ENCODE measurements around the gene ZMYM5. TPM values are rescaled to one million over a fixed set of nuclear protein-coding genes. Genes with fewer than 3 reads are reported as not detected.
A peak's percentile ranks its signal among the peaks of the same experiment; 100 is the strongest.
"Not testable (repeated sequence)": the region's sequence is repeated elsewhere in the genome, so short reads cannot be mapped to it uniquely, and the experiment has no call there.

Gene ZMYM5
- total RNA-seq, 4 donors from 2014 or later: 9.6 to 16.0 (median 13.7) TPM

DNA sequence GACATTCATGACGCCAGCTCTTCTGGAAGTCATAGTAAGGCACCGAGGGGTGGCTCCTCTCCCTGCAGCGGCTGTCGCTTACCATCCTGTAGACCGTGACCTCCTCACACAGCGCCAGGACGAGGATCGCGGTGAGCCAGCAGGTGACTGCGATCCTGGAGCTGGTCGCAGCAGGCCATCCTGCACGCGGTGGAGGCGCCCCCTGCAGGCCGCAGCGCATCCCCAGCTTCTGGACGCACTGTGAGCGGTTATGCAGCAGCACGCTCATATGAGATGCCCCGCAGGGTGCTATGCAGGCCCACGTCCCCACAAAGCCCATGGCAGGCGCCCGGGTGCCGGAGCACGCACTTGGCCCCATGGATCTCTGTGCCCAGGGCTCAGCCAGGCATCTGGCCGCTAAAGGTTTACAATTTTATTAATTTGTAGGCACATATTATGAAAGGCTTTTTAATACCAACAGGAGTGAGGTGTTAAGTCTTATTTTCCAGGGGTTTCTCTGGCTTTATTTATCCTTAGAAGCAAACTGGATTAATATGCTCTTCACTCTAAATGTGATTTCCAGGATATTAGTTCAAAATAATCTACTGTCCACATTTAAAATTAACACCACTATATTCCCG lies 45.1 kb downstream of the ZMYM5 start:
- Histone ChIP-seq H3K27ac (no peak overlapping the region), H3K36me3 (peaks cover 0 to 61% of the 10 kb centered on the region in 2 donors), H3K27me3 (no peaks in the 10 kb centered on the region), H3K4me1 (no peaks in the 10 kb centered on the region), H3K9me3 (no peaks in the 10 kb centered on the region), H3K4me3 (no peak overlapping the region)
- no peak for TF ChIP-seq POLR2A (IDR thresholded peaks at IDR 0.05)
- TF ChIP-seq, protein P1, sequence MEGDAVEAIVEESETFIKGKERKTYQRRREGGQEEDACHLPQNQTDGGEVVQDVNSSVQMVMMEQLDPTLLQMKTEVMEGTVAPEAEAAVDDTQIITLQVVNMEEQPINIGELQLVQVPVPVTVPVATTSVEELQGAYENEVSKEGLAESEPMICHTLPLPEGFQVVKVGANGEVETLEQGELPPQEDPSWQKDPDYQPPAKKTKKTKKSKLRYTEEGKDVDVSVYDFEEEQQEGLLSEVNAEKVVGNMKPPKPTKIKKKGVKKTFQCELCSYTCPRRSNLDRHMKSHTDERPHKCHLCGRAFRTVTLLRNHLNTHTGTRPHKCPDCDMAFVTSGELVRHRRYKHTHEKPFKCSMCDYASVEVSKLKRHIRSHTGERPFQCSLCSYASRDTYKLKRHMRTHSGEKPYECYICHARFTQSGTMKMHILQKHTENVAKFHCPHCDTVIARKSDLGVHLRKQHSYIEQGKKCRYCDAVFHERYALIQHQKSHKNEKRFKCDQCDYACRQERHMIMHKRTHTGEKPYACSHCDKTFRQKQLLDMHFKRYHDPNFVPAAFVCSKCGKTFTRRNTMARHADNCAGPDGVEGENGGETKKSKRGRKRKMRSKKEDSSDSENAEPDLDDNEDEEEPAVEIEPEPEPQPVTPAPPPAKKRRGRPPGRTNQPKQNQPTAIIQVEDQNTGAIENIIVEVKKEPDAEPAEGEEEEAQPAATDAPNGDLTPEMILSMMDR (IDR thresholded peaks at IDR 0.05): peak in 2 of 4 experiments; percentile 18 to 52
- WGBS, 2 donors (ENCODE audit: low coverage in 1 of 2): 43 to 81% methylated on average over 2 to 7 of the region's 27 CpGs
- ATAC-seq: no peak

- H3K9me3 ChIP-seq: no peaks in the 10 kb centered on the region
- H3K36me3 ChIP-seq: peaks cover 0 to 56% of the 10 kb centered on the region in 2 donors
- no peak for ATAC-seq
- no peak overlapping the region for H3K4me3 ChIP-seq
- no peaks in the 10 kb centered on the region for H3K4me1 ChIP-seq
- H3K27ac ChIP-seq: no peak overlapping the region
- TF ChIP-seq POLR2AphosphoS5 (IDR thresholded peaks at IDR 0.05): no peak
- no peak for TF ChIP-seq EP300 (IDR thresholded peaks at IDR 0.05)
- TF ChIP-seq, protein P1 (IDR thresholded peaks at IDR 0.05): no peak
- TF ChIP-seq POLR2A (IDR thresholded peaks at IDR 0.05): no peak
- H3K27me3 ChIP-seq: no peaks in the 10 kb centered on the region
- 87 to 90% methylated on average over 2 to 5 of the region's 7 CpGs for WGBS, 2 donors (ENCODE audit: low coverage in 1 of 2)
Observed at GRCh38 chr13:19817510-19818158, 45.8 kb downstream of the ZMYM5 start.

DNA sequence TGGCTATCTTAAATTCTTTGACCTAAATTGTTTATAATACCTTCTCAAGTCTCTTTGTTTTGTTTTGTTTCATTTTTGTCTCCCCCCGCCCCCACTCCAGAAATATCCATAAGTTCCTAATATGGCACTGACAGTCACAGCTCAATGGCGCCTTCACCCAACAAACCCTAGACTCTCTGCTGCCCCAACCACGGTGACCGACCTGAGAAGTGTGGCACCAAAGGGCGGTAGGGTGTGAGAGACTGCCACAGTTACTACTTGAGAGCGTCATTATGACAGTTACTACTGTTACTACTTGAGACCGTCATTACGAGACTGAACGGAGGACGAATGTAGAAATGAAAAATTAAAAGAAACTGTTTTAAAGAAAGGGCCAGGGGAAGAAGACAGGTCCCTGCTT lies 46.3 kb downstream of the ZMYM5 start:
- Histone ChIP-seq H3K27me3 (no peaks in the 10 kb centered on the region), H3K36me3 (peaks cover 0 to 54% of the 10 kb centered on the region in 2 donors), H3K4me1 (no peaks in the 10 kb centered on the region), H3K27ac (no peak overlapping the region), H3K9me3 (no peaks in the 10 kb centered on the region), H3K4me3 (no peak overlapping the region)
- no peak for TF ChIP-seq POLR2A (IDR thresholded peaks at IDR 0.05)
- no peak for TF ChIP-seq EP300 (IDR thresholded peaks at IDR 0.05)
- TF ChIP-seq, protein P1 (IDR thresholded peaks at IDR 0.05): no peak
- no peak for TF ChIP-seq POLR2AphosphoS5 (IDR thresholded peaks at IDR 0.05)
- no peak for ATAC-seq
- 80 to 86% methylated on average over 2 to 6 of the region's 10 CpGs for WGBS, 2 donors (ENCODE audit: low coverage in 1 of 2)

- H3K27ac ChIP-seq, ATAC-seq, H3K9me3 ChIP-seq, H3K27me3 ChIP-seq, H3K4me1 ChIP-seq, H3K4me3 ChIP-seq: not testable (repeated sequence)
- WGBS, 2 donors (ENCODE audit: low coverage in 1 of 2): 94 to 100% methylated on average over 1 to 2 of the region's 2 CpGs
- H3K36me3 ChIP-seq: peaks cover 0 to 43% of the 10 kb centered on the region in 2 donors
Observed at GRCh38 chr13:19815842-19816241, 47.6 kb downstream of the ZMYM5 start.

DNA sequence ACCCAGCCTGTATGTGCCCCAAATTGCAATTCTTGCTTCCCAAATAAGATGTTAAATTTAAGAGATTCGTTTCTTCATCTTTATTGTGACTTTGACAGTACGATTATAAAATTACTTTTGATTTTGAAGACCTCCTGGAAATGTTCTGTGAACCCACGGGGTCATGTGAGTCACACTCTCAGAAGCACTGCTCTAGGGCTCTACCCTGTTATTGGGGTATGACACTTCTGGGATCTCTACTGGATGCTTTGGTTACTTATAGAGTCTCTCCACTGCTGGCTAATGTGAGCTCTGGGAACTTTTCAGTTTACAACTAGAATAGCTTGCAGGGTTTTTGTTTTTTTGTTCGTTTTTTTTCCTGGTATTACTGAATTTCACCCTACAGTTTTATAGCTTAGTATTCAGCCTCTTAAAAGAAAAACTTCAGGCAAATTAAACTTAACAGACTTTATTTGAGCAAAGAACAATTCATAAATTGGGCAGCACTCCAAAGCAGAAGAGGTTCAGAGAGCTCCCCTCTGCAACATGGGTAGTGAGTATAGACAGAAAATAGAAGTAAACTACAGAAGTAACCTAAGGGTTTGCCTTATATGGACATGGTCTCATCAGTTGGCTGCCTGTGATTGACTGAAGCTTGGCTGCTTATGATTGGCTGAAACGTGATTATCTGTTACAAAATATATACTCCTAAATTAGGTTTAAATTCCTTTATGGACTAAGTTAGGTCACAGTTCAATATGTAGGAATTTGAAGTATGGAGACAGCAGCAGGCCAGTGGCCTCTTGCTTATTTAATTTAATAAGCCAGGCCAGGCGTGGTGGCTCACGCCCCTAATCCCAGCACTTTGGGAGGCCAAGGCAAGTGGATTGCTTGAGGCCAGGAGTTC lies 52.2 kb downstream of the ZMYM5 start:
- TF ChIP-seq, protein P1 (IDR thresholded peaks at IDR 0.05): no peak
- TF ChIP-seq EP300 (IDR thresholded peaks at IDR 0.05): no peak
- no peak for TF ChIP-seq POLR2A (IDR thresholded peaks at IDR 0.05)
- TF ChIP-seq POLR2AphosphoS5 (IDR thresholded peaks at IDR 0.05): no peak
- no peak overlapping the region for H3K27ac ChIP-seq
- no peaks in the 10 kb centered on the region for H3K27me3 ChIP-seq
- H3K9me3 ChIP-seq: no peaks in the 10 kb centered on the region
- no peak for ATAC-seq
- H3K36me3 ChIP-seq: peaks cover 0 to 13% of the 10 kb centered on the region in 2 donors
- H3K4me1 ChIP-seq: no peaks in the 10 kb centered on the region
- H3K4me3 ChIP-seq: no peak overlapping the region
- 92 to 94% methylated on average over 6 of the region's 7 CpGs for WGBS, 2 donors (ENCODE audit: low coverage in 1 of 2)
